ENCODE measurements around the gene TM7SF2.

Gene TM7SF2

DNA sequence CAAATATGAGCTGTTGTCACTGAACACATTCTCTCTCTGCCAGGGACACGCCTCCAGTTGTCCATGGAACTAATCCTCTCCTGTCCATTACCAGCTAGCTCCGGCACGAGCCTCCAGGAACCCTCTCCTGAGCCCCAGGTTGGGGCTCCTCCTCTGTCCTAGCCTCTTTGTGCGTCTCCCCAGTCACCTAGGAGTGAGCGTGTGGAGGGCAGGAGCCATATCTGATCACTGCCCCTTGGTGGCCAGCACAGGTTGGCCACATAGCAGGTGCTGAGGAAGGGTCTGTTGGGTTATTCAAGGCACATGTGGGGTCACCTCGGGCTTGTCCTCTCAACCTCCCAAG is 20.2 kb downstream of the TM7SF2 start:
- peaks cover 18% of the 10 kb centered on the region for H3K36me3 ChIP-seq (replicated peaks; ENCODE audit: insufficient read depth, low read length)
- H3K4me2 ChIP-seq (ENCODE audit: low read depth, low read length): peak overlapping the region; percentile 90
- peak overlapping the region; percentile 99; the same call in 1 of the 2 replicates for H3K9ac ChIP-seq (ENCODE audit: low read length)
- H3F3A ChIP-seq (ENCODE audit: insufficient read depth, low read length): peaks cover 60% of the 10 kb centered on the region
- H3K9me3 ChIP-seq (replicated peaks; ENCODE audit: insufficient read depth, low read length): no peaks in the 10 kb centered on the region
- H3K79me2 ChIP-seq (ENCODE audit: low read length): peaks cover 70% of the 10 kb centered on the region
- H2AFZ ChIP-seq (ENCODE audit: low read length): no peak overlapping the region
- peak overlapping the region; percentile 97 for H3K27ac ChIP-seq (ENCODE audit: low read length)
- peak overlapping the region; percentile 95 for H3K4me3 ChIP-seq (ENCODE audit: low read length)
- DNase-seq: no peak
- H3K4me1 ChIP-seq (ENCODE audit: low read length): peaks cover 15% of the 10 kb centered on the region
- H3K9me2 ChIP-seq (replicated peaks; ENCODE audit: insufficient read depth, low read length): no peaks in the 10 kb centered on the region
- no peaks in the 10 kb centered on the region for H3K27me3 ChIP-seq (replicated peaks; ENCODE audit: insufficient read depth, low read length)
- TF ChIP-seq CTCF (IDR thresholded peaks at IDR 0.05; ENCODE audit: low read length): no peak
- no peak for TF ChIP-seq EZH2phosphoT487 (IDR thresholded peaks at IDR 0.05; ENCODE audit: low read length)
- TF ChIP-seq EZH2 (optimal IDR thresholded peaks at IDR 0.05; ENCODE audit: low read depth, low read length): no peak
- H4K20me1 ChIP-seq (ENCODE audit: insufficient read depth, low read length): no peaks in the 10 kb centered on the region

- peaks cover 15% of the 10 kb centered on the region for H3K36me3 ChIP-seq (replicated peaks; ENCODE audit: insufficient read depth, low read length)
- peaks cover 55% of the 10 kb centered on the region for H3F3A ChIP-seq (ENCODE audit: insufficient read depth, low read length)
- peak overlapping the region; percentile 97 for H3K27ac ChIP-seq (ENCODE audit: low read length)
- DNase-seq: peak; percentile 87
- no peaks in the 10 kb centered on the region for H3K9me2 ChIP-seq (replicated peaks; ENCODE audit: insufficient read depth, low read length)
- peak overlapping the region; percentile 90 for H3K4me2 ChIP-seq (ENCODE audit: low read depth, low read length)
- no peaks in the 10 kb centered on the region for H4K20me1 ChIP-seq (ENCODE audit: insufficient read depth, low read length)
- H2AFZ ChIP-seq (ENCODE audit: low read length): no peak overlapping the region
- no peaks in the 10 kb centered on the region for H3K27me3 ChIP-seq (replicated peaks; ENCODE audit: insufficient read depth, low read length)
- H3K9me3 ChIP-seq (replicated peaks; ENCODE audit: insufficient read depth, low read length): no peaks in the 10 kb centered on the region
- peaks cover 70% of the 10 kb centered on the region for H3K79me2 ChIP-seq (ENCODE audit: low read length)
- H3K4me1 ChIP-seq (ENCODE audit: low read length): peaks cover 15% of the 10 kb centered on the region
- peak overlapping the region; percentile 95 for H3K4me3 ChIP-seq (ENCODE audit: low read length)
- TF ChIP-seq CTCF (IDR thresholded peaks at IDR 0.05; ENCODE audit: low read length) (no peak), EZH2 (optimal IDR thresholded peaks at IDR 0.05; ENCODE audit: low read depth, low read length) (no peak), EZH2phosphoT487 (IDR thresholded peaks at IDR 0.05; ENCODE audit: low read length) (no peak)
- peak overlapping the region; percentile 99 for H3K9ac ChIP-seq (ENCODE audit: low read length)
Measured at GRCh38 chr11:65132238-65132987, 20.7 kb downstream of the TM7SF2 start.

- peak overlapping the region; percentile 97 for H3K27ac ChIP-seq (ENCODE audit: low read length)
- H3K9me3 ChIP-seq (replicated peaks; ENCODE audit: insufficient read depth, low read length): no peaks in the 10 kb centered on the region
- H3K36me3 ChIP-seq (replicated peaks; ENCODE audit: insufficient read depth, low read length): peaks cover 15% of the 10 kb centered on the region
- H4K20me1 ChIP-seq (ENCODE audit: insufficient read depth, low read length): no peaks in the 10 kb centered on the region
- no peak overlapping the region for H2AFZ ChIP-seq (ENCODE audit: low read length)
- H3K9me2 ChIP-seq (replicated peaks; ENCODE audit: insufficient read depth, low read length): no peaks in the 10 kb centered on the region
- no peaks in the 10 kb centered on the region for H3K27me3 ChIP-seq (replicated peaks; ENCODE audit: insufficient read depth, low read length)
- peaks cover 48% of the 10 kb centered on the region for H3F3A ChIP-seq (ENCODE audit: insufficient read depth, low read length)
- peak overlapping the region; percentile 95 for H3K4me3 ChIP-seq (ENCODE audit: low read length)
- TF ChIP-seq EZH2phosphoT487 (IDR thresholded peaks at IDR 0.05; ENCODE audit: low read length) (no peak), EZH2 (optimal IDR thresholded peaks at IDR 0.05; ENCODE audit: low read depth, low read length) (no peak), CTCF (IDR thresholded peaks at IDR 0.05; ENCODE audit: low read length) (no peak)
- peak overlapping the region; percentile 99 for H3K9ac ChIP-seq (ENCODE audit: low read length)
- H3K79me2 ChIP-seq (ENCODE audit: low read length): peaks cover 65% of the 10 kb centered on the region
- peak overlapping the region; percentile 90 for H3K4me2 ChIP-seq (ENCODE audit: low read depth, low read length)
- DNase-seq: peak; percentile 89
- H3K4me1 ChIP-seq (ENCODE audit: low read length): peaks cover 15% of the 10 kb centered on the region
Measured at GRCh38 chr11:65132988-65133700, 21.5 kb downstream of the TM7SF2 start.

Data from MM.1S (cell line).